ENCODE data around the gene APLNR.

DNA sequence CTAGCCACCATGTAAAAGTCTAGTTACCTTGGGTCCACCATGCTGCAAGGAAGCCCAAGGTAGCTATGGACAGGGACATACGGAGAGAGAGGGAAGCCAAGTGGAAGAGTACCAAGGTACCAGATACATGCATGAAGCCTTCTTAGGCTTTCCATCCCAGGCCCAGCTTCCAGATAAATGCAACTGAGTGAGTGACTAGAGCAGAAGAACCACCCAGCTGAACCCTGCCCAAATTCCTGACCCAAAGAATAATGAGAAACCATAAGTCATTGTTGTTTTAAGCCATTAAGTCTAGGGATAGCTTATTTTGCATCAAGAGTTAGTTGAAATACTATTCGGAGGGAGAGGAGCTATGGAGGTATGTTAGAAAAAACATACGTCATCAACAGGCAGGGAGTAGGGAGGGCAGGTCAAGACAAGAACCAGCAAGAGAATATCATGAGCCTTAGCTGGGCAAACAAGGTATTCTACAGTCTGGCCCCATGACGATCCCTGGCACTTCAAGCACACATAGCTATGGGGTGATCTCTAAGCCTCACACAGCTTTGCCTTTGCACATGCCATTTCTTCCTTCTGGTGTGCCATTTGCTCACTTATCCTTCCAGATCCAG is 36.5 kb upstream of the APLNR start:
- no peak for TF ChIP-seq CTCF (IDR thresholded peaks at IDR 0.05; ENCODE audit: low read depth, low read length)
- no peak for TF ChIP-seq EZH2phosphoT487 (IDR thresholded peaks at IDR 0.05; ENCODE audit: low read depth)

Measured in OCI-LY3 (cell line).